Measurements from ENCODE around the gene GARNL3. TPM values are rescaled to one million over a fixed set of nuclear protein-coding genes. Genes with fewer than 3 reads are reported as not detected.

GARNL3 gene
- total RNA-seq, 2 donors from 2014 or later: 34.2 to 34.4 TPM

DNA sequence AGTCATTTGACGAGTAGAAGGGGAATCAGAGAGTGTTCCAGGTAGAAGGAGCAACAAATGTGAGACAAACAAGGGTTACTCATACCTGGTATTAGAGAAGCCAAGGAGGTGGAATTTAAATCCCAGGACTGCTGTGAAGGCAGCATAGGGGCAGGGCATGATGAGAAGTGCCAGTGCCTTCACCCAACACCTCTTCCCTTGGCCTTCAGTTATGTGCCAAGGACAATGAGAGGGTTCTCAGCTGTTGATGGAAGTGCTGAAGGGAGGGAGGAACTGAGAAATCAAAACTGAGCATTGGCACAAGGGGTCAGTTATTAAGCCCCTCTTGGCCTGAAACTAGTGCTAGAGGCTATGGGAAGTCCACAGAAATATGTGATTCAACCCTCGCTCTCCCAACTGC lies 50.3 kb downstream of the GARNL3 start:
- Histone ChIP-seq H3K36me3 (no peaks in the 10 kb centered on the region), H3K27ac (no peak overlapping the region), H3K4me3 (no peak overlapping the region), H3K27me3 (replicated peaks; ENCODE audit: insufficient read depth) (no peaks in the 10 kb centered on the region), H3K9me3 (no peaks in the 10 kb centered on the region), H3K4me1 (replicated peaks) (no peaks in the 10 kb centered on the region)
- intact Hi-C loops (cut with DNase I): no loop called here
- WGBS: 90% methylated on average over 2 of the region's 2 CpGs
- no peak for TF ChIP-seq POLR2A (IDR thresholded peaks at IDR 0.05)
- TF ChIP-seq, protein P1, sequence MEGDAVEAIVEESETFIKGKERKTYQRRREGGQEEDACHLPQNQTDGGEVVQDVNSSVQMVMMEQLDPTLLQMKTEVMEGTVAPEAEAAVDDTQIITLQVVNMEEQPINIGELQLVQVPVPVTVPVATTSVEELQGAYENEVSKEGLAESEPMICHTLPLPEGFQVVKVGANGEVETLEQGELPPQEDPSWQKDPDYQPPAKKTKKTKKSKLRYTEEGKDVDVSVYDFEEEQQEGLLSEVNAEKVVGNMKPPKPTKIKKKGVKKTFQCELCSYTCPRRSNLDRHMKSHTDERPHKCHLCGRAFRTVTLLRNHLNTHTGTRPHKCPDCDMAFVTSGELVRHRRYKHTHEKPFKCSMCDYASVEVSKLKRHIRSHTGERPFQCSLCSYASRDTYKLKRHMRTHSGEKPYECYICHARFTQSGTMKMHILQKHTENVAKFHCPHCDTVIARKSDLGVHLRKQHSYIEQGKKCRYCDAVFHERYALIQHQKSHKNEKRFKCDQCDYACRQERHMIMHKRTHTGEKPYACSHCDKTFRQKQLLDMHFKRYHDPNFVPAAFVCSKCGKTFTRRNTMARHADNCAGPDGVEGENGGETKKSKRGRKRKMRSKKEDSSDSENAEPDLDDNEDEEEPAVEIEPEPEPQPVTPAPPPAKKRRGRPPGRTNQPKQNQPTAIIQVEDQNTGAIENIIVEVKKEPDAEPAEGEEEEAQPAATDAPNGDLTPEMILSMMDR (IDR thresholded peaks at IDR 0.05): no peak
- no peak for TF ChIP-seq POLR2AphosphoS5 (IDR thresholded peaks at IDR 0.05)
- no peak for DNase-seq (ENCODE audit: low spot score)

DNA sequence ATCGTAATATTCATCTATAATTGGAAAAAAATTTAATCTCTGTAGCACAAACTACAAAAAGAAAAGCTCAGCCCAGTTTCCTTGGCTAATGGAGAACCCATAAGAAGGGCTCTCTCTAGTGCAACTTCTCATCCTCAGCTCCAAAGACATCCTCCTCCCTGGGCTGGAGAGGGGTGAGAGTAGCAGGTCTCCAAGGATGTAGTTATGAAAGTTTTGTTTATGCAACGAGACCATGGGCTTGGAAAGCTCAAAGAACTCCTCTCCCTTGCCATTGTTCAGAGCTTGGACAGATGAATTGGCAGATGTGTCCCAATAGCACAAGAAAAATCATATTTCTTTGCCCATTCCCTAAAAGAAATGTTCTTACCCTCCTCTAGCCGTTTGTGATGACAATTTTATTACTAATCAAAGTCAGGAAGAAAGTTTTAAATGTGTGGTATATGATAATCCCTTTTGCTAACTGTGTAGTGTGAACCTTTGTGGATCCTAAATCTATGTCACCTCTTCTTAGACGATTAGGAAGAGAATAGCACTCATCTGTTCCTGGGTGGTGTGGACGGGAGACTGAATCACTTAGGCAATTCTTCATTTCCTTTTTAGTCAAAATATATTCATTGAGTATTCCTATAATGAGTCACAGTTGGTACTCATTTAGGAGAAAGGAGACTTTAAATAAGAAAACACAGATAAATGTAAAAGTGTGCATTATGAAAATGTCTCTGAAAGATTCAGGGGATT lies 52.2 kb downstream of the GARNL3 start:
- H3K27ac ChIP-seq: no peak overlapping the region
- H3K4me3 ChIP-seq: no peak overlapping the region
- WGBS: 60% methylated on average over 5 of the region's 5 CpGs
- no peaks in the 10 kb centered on the region for H3K9me3 ChIP-seq
- no peaks in the 10 kb centered on the region for H3K36me3 ChIP-seq
- intact Hi-C loops (cut with DNase I): no loop called here
- DNase-seq (ENCODE audit: low spot score): no peak
- no peaks in the 10 kb centered on the region for H3K4me1 ChIP-seq (replicated peaks)
- H3K27me3 ChIP-seq (replicated peaks; ENCODE audit: insufficient read depth): no peaks in the 10 kb centered on the region
- TF ChIP-seq POLR2A (IDR thresholded peaks at IDR 0.05): no peak
- no peak for TF ChIP-seq POLR2AphosphoS5 (IDR thresholded peaks at IDR 0.05)
- TF ChIP-seq, protein P1 (IDR thresholded peaks at IDR 0.05): no peak

DNA sequence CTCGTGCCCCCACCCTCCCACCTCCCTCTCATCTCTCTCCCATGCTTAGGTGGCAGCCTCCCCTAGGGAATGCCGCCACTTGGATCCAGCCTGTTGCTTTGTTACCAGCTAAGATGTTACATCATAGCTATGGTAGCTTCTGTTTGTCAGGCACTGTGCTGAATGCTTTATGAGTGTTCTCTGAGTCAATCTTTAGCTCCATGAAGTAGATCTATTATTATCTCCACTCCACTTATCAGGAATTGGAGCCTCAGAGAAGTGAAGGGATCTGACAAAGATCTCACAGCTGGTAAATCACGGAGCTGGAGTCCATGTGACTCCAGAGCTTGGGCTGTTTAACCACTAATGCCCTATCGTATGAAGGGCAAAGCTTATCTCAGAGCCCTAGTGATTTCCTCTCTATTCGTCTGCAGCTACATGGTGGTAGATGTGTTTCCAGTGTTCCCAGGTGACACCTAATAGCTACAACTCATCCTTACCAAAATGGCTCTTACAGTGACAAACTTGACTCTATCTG lies 54.1 kb downstream of the GARNL3 start:
- no peaks in the 10 kb centered on the region for H3K4me1 ChIP-seq (replicated peaks)
- no peaks in the 10 kb centered on the region for H3K9me3 ChIP-seq
- H3K27me3 ChIP-seq (replicated peaks; ENCODE audit: insufficient read depth): no peaks in the 10 kb centered on the region
- intact Hi-C loops (cut with DNase I): no loop called here
- no peak overlapping the region for H3K4me3 ChIP-seq
- TF ChIP-seq POLR2AphosphoS5 (IDR thresholded peaks at IDR 0.05): no peak
- TF ChIP-seq, protein P1 (IDR thresholded peaks at IDR 0.05): no peak
- TF ChIP-seq POLR2A (IDR thresholded peaks at IDR 0.05): no peak
- H3K27ac ChIP-seq: no peak overlapping the region
- no peak for DNase-seq (ENCODE audit: low spot score)
- 54% methylated on average over 5 of the region's 5 CpGs for WGBS
- no peaks in the 10 kb centered on the region for H3K36me3 ChIP-seq

DNA sequence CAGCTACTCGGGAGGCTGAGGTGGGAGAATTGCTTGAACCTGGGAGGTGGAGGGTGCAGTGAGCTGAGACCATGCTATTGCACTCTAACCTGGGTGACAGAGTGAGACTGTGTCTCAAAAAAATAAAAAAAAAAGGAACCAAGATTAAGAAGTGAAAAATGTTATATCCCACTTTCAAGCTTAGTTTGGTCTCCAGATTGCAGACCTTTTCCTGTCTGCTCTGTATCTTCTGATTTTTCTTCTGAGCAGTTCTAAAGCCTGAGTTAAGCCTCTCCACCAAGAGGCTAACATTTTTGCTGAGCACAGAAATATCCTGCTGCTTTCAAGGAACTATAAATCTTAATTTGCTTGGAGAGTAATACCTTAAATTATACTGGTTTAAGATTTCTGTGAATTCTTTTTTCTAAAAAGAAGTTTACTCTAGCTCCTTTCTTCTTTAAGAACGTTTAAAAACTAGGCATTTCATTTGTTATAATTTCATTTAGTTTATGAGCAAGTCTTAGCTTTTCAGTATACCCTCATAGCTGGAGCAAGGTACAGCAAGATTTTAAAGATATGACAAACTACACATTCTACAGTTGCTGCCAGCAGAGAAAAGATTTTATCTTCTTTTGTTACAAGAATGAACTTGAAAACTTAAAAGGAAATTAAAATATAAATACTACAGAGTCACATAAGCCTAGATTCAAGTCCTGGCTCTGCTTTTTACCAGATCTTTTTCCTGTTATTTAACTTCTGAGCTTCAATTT lies 55.0 kb downstream of the GARNL3 start:
- Histone ChIP-seq H3K9me3 (no peaks in the 10 kb centered on the region), H3K36me3 (no peaks in the 10 kb centered on the region), H3K27ac (no peak overlapping the region), H3K27me3 (replicated peaks; ENCODE audit: insufficient read depth) (no peaks in the 10 kb centered on the region), H3K4me1 (replicated peaks) (no peaks in the 10 kb centered on the region), H3K4me3 (no peak overlapping the region)
- TF ChIP-seq POLR2A (IDR thresholded peaks at IDR 0.05): no peak
- TF ChIP-seq, protein P1 (IDR thresholded peaks at IDR 0.05): no peak
- TF ChIP-seq POLR2AphosphoS5 (IDR thresholded peaks at IDR 0.05): no peak
- DNase-seq (ENCODE audit: low spot score): no peak
- intact Hi-C loops (cut with DNase I): no loop called here
- WGBS: 48% methylated on average over 2 of the region's 2 CpGs
